ENCODE results near the gene NPHP3.

GRCh38 chr3:132661101-132661500 lies 61.1 kb downstream of the NPHP3 start:
- TF ChIP-seq CTCF (conservative IDR thresholded peaks at IDR 0.05) (no peak), ZFX (IDR thresholded peaks at IDR 0.05) (no peak)

Measured in C4-2B (cell line).